ENCODE data around the gene SEMA4D. TPM values are rescaled to one million over a fixed set of nuclear protein-coding genes. Genes with fewer than 3 reads are reported as not detected.
A peak's percentile ranks its signal among the peaks of the same experiment; 100 is the strongest.

Gene SEMA4D
- total RNA-seq, 1 donor from 2014 or later, result 46.2 TPM

DNA sequence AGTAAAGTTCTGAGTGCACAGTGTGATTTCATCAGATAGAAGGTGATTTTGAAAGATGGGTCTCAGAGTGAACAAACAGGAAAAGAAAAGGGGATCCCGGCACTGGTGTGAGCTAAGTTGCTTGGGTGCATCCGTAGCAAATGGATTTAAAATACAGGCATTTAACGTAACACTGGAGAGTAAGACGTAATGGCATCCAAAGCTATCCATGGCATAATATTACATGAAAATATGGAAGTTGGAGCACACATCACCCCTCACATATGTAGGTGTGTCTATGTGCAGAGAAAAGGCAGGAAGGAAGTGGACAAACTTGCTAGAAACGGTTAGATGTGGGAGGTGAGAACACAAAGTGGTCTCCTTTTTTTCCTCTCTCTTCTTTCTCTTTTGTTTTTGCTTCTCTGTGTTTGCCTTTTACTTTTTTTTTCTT, 38.2 kb upstream of the SEMA4D start:
- intact Hi-C loops (cut with DNase I), result no loop called here
- no peaks in the 10 kb centered on the region for H3K36me3 ChIP-seq
- TF ChIP-seq, protein P1, sequence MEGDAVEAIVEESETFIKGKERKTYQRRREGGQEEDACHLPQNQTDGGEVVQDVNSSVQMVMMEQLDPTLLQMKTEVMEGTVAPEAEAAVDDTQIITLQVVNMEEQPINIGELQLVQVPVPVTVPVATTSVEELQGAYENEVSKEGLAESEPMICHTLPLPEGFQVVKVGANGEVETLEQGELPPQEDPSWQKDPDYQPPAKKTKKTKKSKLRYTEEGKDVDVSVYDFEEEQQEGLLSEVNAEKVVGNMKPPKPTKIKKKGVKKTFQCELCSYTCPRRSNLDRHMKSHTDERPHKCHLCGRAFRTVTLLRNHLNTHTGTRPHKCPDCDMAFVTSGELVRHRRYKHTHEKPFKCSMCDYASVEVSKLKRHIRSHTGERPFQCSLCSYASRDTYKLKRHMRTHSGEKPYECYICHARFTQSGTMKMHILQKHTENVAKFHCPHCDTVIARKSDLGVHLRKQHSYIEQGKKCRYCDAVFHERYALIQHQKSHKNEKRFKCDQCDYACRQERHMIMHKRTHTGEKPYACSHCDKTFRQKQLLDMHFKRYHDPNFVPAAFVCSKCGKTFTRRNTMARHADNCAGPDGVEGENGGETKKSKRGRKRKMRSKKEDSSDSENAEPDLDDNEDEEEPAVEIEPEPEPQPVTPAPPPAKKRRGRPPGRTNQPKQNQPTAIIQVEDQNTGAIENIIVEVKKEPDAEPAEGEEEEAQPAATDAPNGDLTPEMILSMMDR (IDR thresholded peaks at IDR 0.05), result no peak
- H3K9me3 ChIP-seq, result no peaks in the 10 kb centered on the region
- H3K27me3 ChIP-seq, result no peaks in the 10 kb centered on the region
- H3K4me1 ChIP-seq, result peaks cover 7% of the 10 kb centered on the region
- no peak overlapping the region for H3K27ac ChIP-seq
- ATAC-seq (peak; percentile 29), DNase-seq (no peak)
- no peak overlapping the region for H3K4me3 ChIP-seq

GRCh38 chr9:89535461-89535860, 37.5 kb upstream of the SEMA4D start:
- H3K4me1 ChIP-seq, result peaks cover 7% of the 10 kb centered on the region
- ATAC-seq (no peak), DNase-seq (no peak)
- H3K27ac ChIP-seq, result peak overlapping the region; percentile 24
- H3K27me3 ChIP-seq, result no peaks in the 10 kb centered on the region
- TF ChIP-seq, protein P1 (IDR thresholded peaks at IDR 0.05), result no peak
- H3K4me3 ChIP-seq, result no peak overlapping the region
- intact Hi-C loops (cut with DNase I), result no loop called here
- H3K36me3 ChIP-seq, result no peaks in the 10 kb centered on the region
- no peaks in the 10 kb centered on the region for H3K9me3 ChIP-seq

DNA sequence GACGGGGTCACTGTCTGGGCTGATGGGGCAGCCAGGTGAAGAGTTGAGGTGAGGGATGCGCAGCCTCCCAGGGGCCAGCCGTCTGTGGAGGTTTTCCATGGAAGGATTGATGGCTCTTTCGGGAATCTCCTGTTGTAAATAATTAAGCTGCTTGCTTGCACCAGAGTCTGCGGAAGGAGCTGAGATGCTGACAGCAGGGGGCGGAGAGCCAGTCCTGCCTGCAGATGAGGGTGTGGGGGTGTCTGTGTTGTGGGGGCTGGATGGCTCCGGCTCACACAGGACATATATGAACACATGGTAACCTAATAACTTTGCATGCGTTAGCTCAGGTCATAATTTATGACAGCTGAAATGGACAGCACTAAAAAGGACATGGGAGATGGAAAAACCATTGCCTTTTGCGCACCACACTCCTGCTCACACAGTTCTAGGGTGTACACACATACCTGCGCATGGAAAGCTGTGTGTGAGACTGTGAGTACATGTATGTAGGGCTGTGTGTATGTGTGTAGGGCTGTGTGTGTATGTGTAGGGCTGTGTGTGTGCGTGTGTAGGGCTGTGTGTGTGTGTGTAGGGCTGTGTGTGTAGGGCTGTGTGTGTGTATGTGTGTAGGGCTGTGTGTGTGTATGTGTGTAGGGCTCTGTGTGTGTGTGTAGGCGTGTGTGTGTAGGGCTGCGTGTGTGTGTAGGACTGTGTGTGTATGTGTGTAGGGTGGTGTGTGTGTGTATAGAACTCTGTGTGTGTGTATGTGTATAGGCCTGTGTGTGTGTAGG, 36.8 kb upstream of the SEMA4D start:
- Histone ChIP-seq H3K27me3 (no peaks in the 10 kb centered on the region), H3K36me3 (no peaks in the 10 kb centered on the region), H3K27ac (no peak overlapping the region), H3K9me3 (no peaks in the 10 kb centered on the region), H3K4me1 (peaks cover 13% of the 10 kb centered on the region), H3K4me3 (no peak overlapping the region)
- intact Hi-C loops (cut with DNase I), result no loop called here
- TF ChIP-seq, protein P1 (IDR thresholded peaks at IDR 0.05), result no peak
- DNase-seq, result no peak
- ATAC-seq, result no peak

DNA sequence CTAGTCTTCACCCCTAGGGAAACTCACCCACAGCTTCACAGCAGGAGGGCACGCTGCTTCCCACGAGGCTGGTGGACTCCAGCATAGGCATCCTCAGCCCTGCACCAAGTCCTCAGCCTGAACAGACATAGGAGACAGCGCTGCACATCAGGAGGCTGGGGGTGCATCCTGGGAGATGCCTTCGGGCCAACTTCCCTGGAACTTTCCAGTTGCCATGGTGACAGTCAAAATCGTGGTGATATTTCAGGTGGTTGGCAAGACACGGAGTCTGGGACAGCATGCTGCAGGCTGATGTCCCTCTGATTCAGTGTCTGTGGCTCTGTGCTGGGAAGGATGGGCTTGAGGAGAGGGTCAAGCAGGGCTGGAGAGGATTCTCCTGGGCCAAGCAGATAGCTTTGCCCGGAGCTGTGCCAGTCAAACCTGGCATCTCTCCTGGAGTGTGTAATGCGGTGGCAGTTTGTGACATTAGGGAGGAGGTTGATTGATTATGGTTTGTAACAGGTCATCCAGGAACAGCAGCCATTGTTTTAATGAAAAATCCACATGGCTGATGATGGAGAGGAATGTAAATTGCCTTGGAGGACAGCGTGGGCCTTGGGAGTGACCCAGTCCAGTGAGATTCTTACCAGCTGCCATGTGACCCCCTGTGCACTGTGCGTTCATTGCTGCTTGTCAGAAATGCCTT, 35.6 kb upstream of the SEMA4D start:
- TF ChIP-seq, protein P1 (IDR thresholded peaks at IDR 0.05), result no peak
- no peaks in the 10 kb centered on the region for H3K9me3 ChIP-seq
- peaks cover 13% of the 10 kb centered on the region for H3K4me1 ChIP-seq
- no peak overlapping the region for H3K27ac ChIP-seq
- intact Hi-C loops (cut with DNase I), result no loop called here
- H3K4me3 ChIP-seq, result no peak overlapping the region
- no peak for DNase-seq
- no peaks in the 10 kb centered on the region for H3K27me3 ChIP-seq
- no peaks in the 10 kb centered on the region for H3K36me3 ChIP-seq
- no peak for ATAC-seq

- no peak overlapping the region for H3K4me3 ChIP-seq
- DNase-seq (no peak), ATAC-seq (no peak)
- intact Hi-C loops (cut with DNase I), result no loop called here
- H3K27me3 ChIP-seq, result no peaks in the 10 kb centered on the region
- no peaks in the 10 kb centered on the region for H3K36me3 ChIP-seq
- TF ChIP-seq, protein P1 (IDR thresholded peaks at IDR 0.05), result no peak
- no peak overlapping the region for H3K27ac ChIP-seq
- H3K4me1 ChIP-seq, result peaks cover 13% of the 10 kb centered on the region
- no peaks in the 10 kb centered on the region for H3K9me3 ChIP-seq
These were observed 35.0 kb upstream of the SEMA4D start for GRCh38 chr9:89532944-89533343.
